Activated naive CD4-positive, alpha-beta T cell treated with anti-CD3 and anti-CD28 coated beads for 36 hours (primary cell): ENCODE data around the gene CROCC. TPM values are rescaled to one million over a fixed set of nuclear protein-coding genes. Genes with fewer than 3 reads are reported as not detected.
A peak's percentile ranks its signal among the peaks of the same experiment; 100 is the strongest.
"Not testable (repeated sequence)": the region's sequence is repeated elsewhere in the genome, so short reads cannot be mapped to it uniquely, and the experiment has no call there.

Experiments used
- CTCF ChIA-PET: fragments of 350-600 bp; sonication (Branson Sonifier 250); formaldehyde crosslinking; loops from one replicate; lab custom pipeline; 2021; ENCODE audit warnings: antibody characterized with exemption; lab: Charles Lee
- DNase-seq: peaks from one replicate; pipeline ENCODE4 v3.0.0-alpha.2; 2020
- H3K27ac Mint-ChIP-seq: one replicate; pipeline ENCODE4 v1.8.0; 2021; ENCODE audit warnings: mild to moderate bottlenecking, mixed read lengths
- H3K27me3 Mint-ChIP-seq: one replicate; pipeline ENCODE4 v1.8.0; 2021; ENCODE audit warnings: low read depth, mixed read lengths
- H3K36me3 Mint-ChIP-seq: one replicate; pipeline ENCODE4 v1.8.0; 2021; ENCODE audit warnings: low read depth, mixed read lengths
- H3K4me1 Mint-ChIP-seq: one replicate; pipeline ENCODE4 v1.8.0; 2021; ENCODE audit warnings: low read depth, mixed read lengths
- H3K4me3 Mint-ChIP-seq: one replicate; pipeline ENCODE4 v1.8.0; 2021; ENCODE audit warnings: mild to moderate bottlenecking, moderate library complexity, mixed read lengths
- H3K9me3 Mint-ChIP-seq: one replicate; pipeline ENCODE4 v1.8.0; 2021; ENCODE audit warnings: mixed read lengths
- intact Hi-C: fragments of 100-400 bp; cut with micrococcal nuclease; formaldehyde crosslinking; loops from one replicate; pipeline ENCODE4 v1.15.1; 2023
- total RNA-seq, 2 experiments: library from RNA; stranded (reverse); gene quantifications; one replicate each; pipeline ENCODE4 v1.2.3, GENCODE V29; 2021

CROCC gene
- 10 to 100 TPM; 15.5 to 15.7 TPM for total RNA-seq

DNA sequence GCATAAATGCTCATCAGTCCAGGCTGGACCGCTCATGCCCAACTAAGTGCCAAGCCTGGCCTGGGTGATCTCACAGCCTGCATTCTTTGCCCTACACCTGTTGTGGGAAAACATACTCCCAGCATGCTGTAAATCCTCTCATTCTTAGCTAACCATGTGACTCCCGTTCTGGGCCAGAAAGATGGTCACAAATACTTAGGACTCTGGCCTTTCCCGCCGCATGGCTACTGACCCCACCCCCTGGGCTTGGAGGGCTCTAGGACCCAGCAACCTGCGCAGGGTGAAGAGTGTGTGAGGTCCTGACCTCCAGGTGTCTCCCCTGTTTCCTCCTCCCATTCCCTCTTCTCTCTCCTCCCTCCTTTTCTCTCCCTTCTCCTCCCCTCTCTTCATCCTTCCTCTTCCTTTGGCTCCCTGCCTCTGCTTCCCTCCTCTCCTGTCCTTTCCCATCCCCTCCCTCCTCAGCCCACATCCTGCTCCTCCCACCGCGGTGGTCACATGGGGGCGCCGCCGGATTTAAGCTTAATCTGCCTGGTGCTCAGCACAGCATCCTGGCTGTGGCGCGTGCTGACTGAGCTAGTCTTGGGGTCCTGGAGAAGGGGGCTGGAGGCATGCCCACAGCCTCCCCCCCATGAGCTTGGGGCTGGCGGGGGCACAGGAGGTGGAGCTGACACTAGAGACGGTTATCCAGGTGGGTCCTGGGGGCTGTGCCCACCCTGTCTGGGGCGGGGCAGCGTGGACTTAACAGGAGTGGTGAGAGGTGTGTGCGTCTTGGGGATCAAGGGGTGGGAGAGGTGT lies at the start of gene CROCC:
TSS of gene CROCC (plus strand) at position 541 of the 795 bp plus-strand sequence. CDS start at position 629, 88 bp downstream.
- Mint-ChIP-seq H3K9me3 (no peaks in the 10 kb centered on the region), H3K4me1 (peaks cover 18% of the 10 kb centered on the region), H3K36me3 (no peaks in the 10 kb centered on the region), H3K27me3 (no peaks in the 10 kb centered on the region), H3K27ac (no peak within 1 kb of the TSS), H3K4me3 (peak within 1 kb of the TSS; percentile 65)
- peak; percentile 76 for DNase-seq
- CTCF ChIA-PET = interaction anchor here (0.9 to 1.9 kb wide), 2 partner anchors 38 to 312 kb away, joined by 3 to 11 read pairs; no protein-coding TSS in a partner anchor
- intact Hi-C loops = loop anchor here (1.0 kb wide), 1 partner anchor 16 kb away; no protein-coding TSS in a partner anchor

- DNase-seq = peak; percentile 70
- H3K36me3 Mint-ChIP-seq, CTCF ChIA-PET, intact Hi-C loops, H3K4me1 Mint-ChIP-seq, H3K9me3 Mint-ChIP-seq: not testable (repeated sequence)
- Mint-ChIP-seq H3K27me3 (peaks cover 15% of the 10 kb centered on the region), H3K4me3 (peak overlapping the region; percentile 75), H3K27ac (peak overlapping the region; percentile 59)
These were observed 49.3 kb upstream of the CROCC start for GRCh38 chr1:16872152-16873075.

DNA sequence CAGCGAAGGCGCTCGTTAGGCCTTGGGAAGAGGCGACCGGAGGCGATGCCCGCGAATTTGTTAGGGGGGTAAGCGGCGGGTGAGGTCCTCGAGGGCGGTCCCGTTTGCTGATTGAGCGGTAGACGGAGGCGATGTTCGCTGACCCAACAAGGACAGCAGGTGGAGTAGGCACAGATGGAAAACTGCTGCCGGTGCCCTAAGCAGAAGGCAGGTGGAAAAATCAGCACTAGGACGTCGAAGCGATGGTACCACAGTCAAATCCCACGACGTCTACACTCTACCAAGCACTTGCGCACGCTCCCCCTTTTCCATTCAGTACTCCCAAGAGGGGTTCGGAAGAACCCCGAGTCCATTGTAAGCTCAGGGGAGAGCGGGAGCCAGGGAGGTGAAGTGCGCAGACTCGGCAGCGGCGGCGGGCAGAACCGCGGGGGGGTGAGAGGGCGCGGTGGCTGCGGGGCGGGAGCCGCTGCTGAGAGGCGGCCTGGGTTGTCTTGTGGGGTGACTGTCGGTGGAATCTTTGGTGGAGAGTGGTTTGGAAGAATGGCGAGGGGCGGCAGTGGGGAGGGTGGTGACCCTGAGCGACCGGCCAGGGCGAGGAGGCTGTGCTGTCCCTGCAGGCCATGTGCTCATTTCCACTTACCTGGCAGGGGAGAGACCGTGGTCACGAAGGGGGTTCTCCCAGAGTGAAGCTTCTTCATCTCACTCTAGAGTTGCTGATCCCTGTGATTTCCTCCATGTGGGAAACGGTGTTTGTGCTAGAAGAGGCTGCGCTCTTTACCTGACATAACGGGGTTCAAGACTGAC lies 48.5 kb upstream of the CROCC start:
- Mint-ChIP-seq H3K4me3 (peak overlapping the region; percentile 75), H3K27me3 (peaks cover 15% of the 10 kb centered on the region)

GRCh38 chr1:16874968-16875765 lies 46.6 kb upstream of the CROCC start:
- CTCF ChIA-PET, DNase-seq, intact Hi-C loops: not testable (repeated sequence)

More for the DNA sequence above, 48.5 kb upstream of the CROCC start:
- peak; percentile 33 for DNase-seq
- H3K9me3 Mint-ChIP-seq, H3K4me1 Mint-ChIP-seq, H3K27ac Mint-ChIP-seq, CTCF ChIA-PET, intact Hi-C loops, H3K36me3 Mint-ChIP-seq: not testable (repeated sequence)

DNA sequence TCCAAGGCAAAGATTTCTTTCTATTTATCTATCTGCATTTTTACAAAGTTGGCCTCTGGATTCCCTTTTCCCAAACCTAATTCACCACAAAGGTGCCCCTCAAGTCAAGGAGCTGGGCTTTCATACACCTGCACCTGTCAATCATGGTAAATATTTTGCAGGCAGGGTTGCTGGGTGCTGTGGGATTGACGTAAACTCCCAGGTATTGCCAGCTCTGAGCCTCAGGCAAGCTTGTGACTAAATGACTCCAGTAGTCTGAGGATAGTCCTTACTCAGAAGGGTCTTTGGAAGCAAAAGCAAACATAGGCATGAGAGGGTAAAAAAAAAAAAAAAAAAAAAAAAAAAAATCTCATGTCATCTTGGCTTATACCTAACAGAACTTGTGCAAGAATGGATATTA lies 40.0 kb upstream of the CROCC start:
- H3K27me3 Mint-ChIP-seq, intact Hi-C loops, H3K4me3 Mint-ChIP-seq: not testable (repeated sequence)

More at GRCh38 chr1:16874968-16875765, 46.6 kb upstream of the CROCC start:
- H3K4me3 Mint-ChIP-seq, H3K27ac Mint-ChIP-seq, H3K36me3 Mint-ChIP-seq, H3K9me3 Mint-ChIP-seq, H3K4me1 Mint-ChIP-seq: not testable (repeated sequence)
- H3K27me3 Mint-ChIP-seq = peaks cover 17% of the 10 kb centered on the region

GRCh38 chr1:16882986-16883385 lies 38.7 kb upstream of the CROCC start:
- no peak for DNase-seq
- Mint-ChIP-seq H3K4me1 (no peaks in the 10 kb centered on the region), H3K9me3 (no peaks in the 10 kb centered on the region), H3K4me3 (no peak overlapping the region), H3K27me3 (peaks cover 8% of the 10 kb centered on the region), H3K36me3 (no peaks in the 10 kb centered on the region), H3K27ac (no peak overlapping the region)
- CTCF ChIA-PET = no interaction called here
- intact Hi-C loops = no loop called here

More for the DNA sequence above, 40.0 kb upstream of the CROCC start:
- CTCF ChIA-PET, H3K4me1 Mint-ChIP-seq, H3K36me3 Mint-ChIP-seq, DNase-seq, H3K27ac Mint-ChIP-seq, H3K9me3 Mint-ChIP-seq: not testable (repeated sequence)

DNA sequence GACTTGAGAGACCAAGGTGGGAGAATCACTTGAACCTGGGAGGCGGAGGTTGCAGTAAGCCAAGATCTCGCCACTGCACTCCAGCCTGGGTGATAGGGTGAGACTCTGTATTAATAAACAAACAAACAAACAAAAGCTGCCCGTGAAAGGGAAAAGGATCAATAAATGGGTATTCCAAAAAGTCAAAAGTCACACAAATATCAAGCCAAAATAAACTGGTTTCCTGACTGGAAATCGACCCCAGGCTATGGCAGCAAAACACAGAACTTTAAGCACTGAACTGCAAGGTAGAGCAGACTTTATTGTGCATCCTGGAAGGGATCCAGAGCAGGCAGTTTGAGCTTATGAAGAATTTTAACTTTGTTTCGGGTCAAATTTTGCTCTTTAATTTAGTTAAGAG lies 37.2 kb upstream of the CROCC start:
- H3K27ac Mint-ChIP-seq, intact Hi-C loops, H3K27me3 Mint-ChIP-seq, DNase-seq, H3K4me1 Mint-ChIP-seq, CTCF ChIA-PET, H3K9me3 Mint-ChIP-seq, H3K36me3 Mint-ChIP-seq, H3K4me3 Mint-ChIP-seq: not testable (repeated sequence)

DNA sequence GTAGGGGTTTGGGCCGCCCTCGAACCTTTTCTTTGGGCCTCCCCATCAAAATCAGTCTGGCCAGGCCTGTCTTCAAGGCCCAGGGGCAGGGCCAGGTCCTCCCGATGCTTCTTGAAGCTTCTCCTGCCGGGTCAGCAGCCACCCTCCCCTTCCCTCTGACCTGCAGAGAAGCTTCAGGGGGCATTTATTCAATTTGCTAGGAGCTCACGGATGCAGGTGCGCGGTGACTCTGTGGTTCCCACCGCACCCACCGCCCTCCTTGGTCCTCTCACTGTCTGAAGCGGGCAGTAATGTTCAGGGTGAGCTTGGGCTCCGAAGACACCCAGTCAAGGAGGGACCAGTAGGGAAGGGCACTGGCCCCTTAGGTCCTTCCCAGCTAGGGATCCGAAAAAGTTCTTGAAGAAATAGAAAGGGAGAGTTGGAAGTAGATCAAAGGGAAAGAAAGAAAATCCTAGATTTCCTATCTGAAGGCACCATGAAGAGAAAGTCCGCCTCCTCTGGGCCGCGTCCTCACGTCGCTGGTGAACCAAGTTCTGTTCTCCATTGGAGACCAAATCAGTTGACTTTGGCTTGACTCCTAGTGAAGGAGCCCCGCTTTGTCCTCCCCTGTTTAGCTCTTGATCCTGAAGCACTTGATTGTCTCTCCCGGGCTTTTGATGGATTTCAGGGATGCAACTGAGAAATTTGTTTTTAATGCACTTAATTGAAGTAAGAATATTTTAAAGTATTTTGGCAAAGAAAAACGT lies 34.7 kb upstream of the CROCC start:
- CTCF ChIA-PET = no interaction called here
- Mint-ChIP-seq H3K27ac (no peak overlapping the region), H3K4me1 (peaks cover 15% of the 10 kb centered on the region), H3K36me3 (peaks cover 1% of the 10 kb centered on the region), H3K4me3 (no peak overlapping the region), H3K9me3 (no peaks in the 10 kb centered on the region), H3K27me3 (peaks cover 3% of the 10 kb centered on the region)
- DNase-seq = no peak
- intact Hi-C loops = no loop called here

DNA sequence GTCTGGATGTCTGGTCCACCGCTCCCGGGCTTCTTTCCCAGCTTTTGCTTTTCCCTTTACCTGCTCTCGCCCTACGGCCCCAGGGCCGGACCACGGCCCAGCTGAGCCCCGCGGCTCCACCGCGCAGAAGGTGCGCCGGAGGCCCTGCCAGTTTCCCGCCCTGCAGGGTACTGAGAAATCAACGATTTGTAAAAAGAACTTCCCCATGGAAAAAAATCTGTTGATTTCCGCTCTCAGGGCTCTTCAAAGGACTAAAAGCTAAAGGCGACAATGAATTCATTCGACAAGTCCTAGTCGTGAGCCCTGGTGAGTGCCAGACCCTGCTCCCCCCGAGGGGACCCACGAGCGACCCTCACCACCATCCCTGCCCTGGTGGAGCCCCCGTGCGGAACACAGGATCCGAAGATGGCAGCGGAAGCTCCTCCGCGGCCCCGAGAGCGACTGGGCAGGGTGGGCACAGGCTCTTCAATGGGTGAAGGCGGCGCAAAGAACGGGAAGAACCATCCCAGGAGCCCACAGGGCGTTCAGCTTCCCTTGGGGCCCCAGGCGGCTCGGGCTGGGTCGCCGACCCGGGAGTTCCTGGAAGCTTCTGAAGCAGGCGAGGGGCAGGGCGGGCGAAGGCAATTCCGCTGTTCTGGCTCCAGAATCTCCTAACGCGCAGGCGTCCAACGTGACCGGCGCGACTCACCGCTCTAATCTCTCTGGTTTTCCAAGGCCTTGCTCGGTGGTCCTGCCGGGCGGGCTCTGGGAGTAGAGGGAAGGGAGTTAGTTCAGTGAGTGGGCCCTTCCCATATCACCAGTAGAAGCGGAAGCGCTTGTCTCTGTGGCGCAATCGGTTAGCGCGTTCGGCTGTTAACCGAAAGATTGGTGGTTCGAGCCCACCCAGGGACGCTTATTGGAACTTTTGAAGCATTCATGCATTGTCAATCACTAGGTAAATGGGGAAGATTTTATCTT lies 32.6 kb upstream of the CROCC start:
- Mint-ChIP-seq H3K36me3 (peaks cover 1% of the 10 kb centered on the region), H3K4me1 (peaks cover 15% of the 10 kb centered on the region), H3K9me3 (no peaks in the 10 kb centered on the region), H3K27ac (peak overlapping the region; percentile 90), H3K27me3 (peaks cover 2% of the 10 kb centered on the region), H3K4me3 (peak overlapping the region; percentile 86)
- intact Hi-C loops = no loop called here
- DNase-seq = peak; percentile 88
- CTCF ChIA-PET = interaction anchor here (0.6 to 1.3 kb wide), 3 partner anchors 12 to 519 kb away, joined by 3 to 5 read pairs (median 4); no protein-coding TSS in a partner anchor

DNA sequence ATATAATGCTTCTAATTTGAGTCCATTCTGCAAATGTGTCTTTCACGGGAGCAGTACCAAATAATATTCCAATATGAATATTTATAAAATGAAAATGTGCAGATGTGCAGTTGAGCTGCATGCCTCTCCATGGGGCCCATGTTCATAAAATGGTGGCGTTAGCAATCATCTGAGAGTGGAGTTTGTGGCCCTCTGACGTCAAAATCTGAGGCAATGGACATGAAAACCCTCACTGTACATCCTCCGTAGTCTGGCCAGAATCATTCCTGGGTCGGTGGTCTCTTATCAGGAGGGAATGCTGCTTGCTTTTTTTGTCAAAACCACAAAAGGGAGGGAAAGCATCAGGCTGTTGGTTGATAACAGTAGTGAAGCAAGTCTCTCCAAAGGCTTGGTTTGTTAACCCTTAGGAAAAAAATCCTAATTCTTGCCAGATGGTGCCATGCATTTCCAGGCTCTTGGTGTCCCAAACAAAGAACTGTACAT lies 31.2 kb upstream of the CROCC start:
- CTCF ChIA-PET, intact Hi-C loops, DNase-seq: not testable (repeated sequence)

More for the DNA sequence above, 31.2 kb upstream of the CROCC start:
- not testable (repeated sequence) for H3K27ac Mint-ChIP-seq, H3K4me3 Mint-ChIP-seq, H3K36me3 Mint-ChIP-seq, H3K9me3 Mint-ChIP-seq, H3K27me3 Mint-ChIP-seq
- peaks cover 21% of the 10 kb centered on the region for H3K4me1 Mint-ChIP-seq
